IPS-18a (cell line): ENCODE measurements around the gene CHID1.
A peak's percentile ranks its signal among the peaks of the same experiment; 100 is the strongest.

Experiments used
- H3K27ac ChIP-seq: one replicate; pipeline ENCODE4 v1.5.1; 2013; ENCODE audit warnings: low read length
- H3K27me3 ChIP-seq: one replicate; pipeline ENCODE4 v1.6.1; 2013; ENCODE audit warnings: mild to moderate bottlenecking, low read length; ENCODE audit not compliant: control insufficient read depth, insufficient read depth
- H3K36me3 ChIP-seq: one replicate; pipeline ENCODE4 v1.6.1; 2013; ENCODE audit warnings: low read depth, low read length; ENCODE audit not compliant: control insufficient read depth
- H3K4me1 ChIP-seq: one replicate; pipeline ENCODE4 v1.6.1; 2013; ENCODE audit warnings: low read depth, low read length; ENCODE audit not compliant: control insufficient read depth
- H3K4me3 ChIP-seq: one replicate; pipeline ENCODE4 v1.5.1; 2013; ENCODE audit warnings: low read length
- H3K9ac ChIP-seq: one replicate; pipeline ENCODE4 v1.6.1; 2013; ENCODE audit warnings: mild to moderate bottlenecking, low read length, moderate library complexity
- H3K9me3 ChIP-seq: one replicate; pipeline ENCODE4 v1.6.1; 2013; ENCODE audit warnings: low read depth, low read length; ENCODE audit not compliant: control insufficient read depth

Gene CHID1

DNA sequence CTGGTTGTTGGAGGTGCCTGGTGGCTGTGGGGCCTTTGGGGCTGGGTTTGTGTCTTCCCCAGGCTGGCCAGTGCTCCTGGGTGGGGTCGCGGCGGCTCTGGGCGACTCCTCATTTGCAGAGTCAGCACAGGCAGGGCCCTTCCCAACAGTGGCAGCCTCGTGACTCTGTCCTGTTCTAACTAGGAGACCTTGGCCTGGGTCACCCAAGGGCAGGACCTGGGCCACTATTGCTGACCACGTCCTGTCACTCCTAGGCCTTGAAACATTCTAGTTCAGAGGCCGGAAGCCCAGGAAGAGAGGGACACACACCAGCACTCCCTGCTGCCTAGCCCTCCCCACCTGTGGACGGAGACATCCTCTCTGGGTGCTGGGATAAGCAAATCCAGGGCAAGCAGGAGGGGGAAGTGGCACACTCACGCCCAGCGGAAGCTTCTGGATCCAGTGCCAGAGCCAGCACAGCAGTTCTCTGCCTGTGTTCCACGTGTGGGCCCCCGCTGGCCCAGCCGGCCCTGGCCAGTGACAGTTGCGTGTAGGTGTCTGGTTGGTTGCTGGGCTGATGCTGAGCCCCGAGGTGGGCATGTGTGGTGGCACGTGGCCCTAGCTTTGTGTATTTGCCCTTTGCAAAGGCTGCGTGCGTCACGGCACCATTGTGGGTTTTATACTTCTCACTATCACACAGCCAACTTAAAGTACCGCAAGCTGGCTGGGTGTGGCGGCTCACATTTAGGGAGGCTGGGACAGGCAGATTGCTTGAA, 4.3 kb upstream of the CHID1 start:
- H3K27ac ChIP-seq = no peak overlapping the region
- no peaks in the 10 kb centered on the region for H3K27me3 ChIP-seq
- no peaks in the 10 kb centered on the region for H3K9me3 ChIP-seq
- no peaks in the 10 kb centered on the region for H3K36me3 ChIP-seq
- no peak overlapping the region for H3K4me3 ChIP-seq
- H3K9ac ChIP-seq = no peak overlapping the region
- peaks cover 8% of the 10 kb centered on the region for H3K4me1 ChIP-seq

DNA sequence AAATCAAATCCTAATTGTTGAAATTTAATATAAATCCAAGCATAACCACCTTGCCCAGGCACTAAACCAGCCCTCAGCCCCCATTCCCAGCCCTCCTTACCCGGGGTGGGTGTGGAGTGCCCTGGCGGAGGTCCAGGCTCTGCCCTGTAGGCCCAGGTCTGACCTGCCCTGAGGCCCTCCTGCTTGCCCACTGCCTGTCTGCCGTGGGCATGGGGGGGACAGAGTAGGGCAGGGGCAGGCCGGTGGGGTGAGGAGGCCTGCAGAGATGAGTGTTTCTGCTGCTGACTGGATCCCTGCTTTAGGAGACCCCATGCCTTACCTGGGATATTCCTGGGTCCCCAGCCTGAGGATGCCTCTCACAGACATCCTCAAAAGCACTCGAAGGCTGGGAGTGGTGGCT, 3.6 kb upstream of the CHID1 start:
- Histone ChIP-seq H3K27ac (no peak overlapping the region), H3K4me3 (no peak overlapping the region), H3K4me1 (peaks cover 8% of the 10 kb centered on the region), H3K9me3 (no peaks in the 10 kb centered on the region), H3K9ac (no peak overlapping the region), H3K36me3 (no peaks in the 10 kb centered on the region), H3K27me3 (no peaks in the 10 kb centered on the region)

DNA sequence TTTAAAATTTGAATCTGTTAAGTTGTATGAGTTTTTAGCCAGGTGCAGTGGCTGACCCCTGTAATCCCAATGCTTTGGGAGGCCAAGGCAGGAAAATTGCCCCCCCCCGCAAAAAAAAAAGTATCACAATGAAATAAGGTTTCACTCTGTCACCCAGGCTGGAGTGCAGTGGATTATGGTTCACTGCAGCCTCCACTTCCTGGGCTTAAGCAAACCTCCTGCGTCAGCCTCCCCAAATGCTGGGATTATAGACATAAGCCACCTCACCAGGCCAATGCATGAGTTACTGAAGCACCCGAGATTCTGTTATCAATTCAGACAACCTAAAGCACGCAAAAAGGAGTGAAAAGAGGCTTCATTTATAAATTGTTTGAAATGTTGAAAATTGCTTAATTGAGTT, 2.4 kb upstream of the CHID1 start:
- Histone ChIP-seq H3K27me3 (no peaks in the 10 kb centered on the region), H3K9me3 (no peaks in the 10 kb centered on the region), H3K4me1 (peaks cover 8% of the 10 kb centered on the region), H3K36me3 (no peaks in the 10 kb centered on the region), H3K9ac (no peak overlapping the region), H3K27ac (no peak overlapping the region), H3K4me3 (no peak overlapping the region)

DNA sequence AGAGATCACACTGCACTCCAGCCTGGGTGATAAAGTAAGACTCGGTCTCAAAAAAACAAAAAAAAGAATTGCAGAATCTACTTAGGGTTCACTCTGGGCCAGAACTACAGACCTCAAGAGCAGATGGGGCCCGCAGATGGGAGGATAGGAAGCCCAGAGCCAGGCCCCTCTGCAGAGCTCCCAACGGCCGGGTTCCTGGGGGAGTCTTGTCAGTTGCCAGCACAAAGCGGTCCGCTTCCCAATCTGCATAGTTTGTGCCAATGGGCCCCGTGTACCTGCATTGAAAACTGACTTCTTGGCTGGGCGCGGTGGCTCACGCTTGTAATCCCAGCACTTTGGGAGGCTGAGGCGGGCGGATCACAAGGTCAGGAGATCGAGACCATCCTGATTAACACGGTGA, 1.7 kb upstream of the CHID1 start:
- no peaks in the 10 kb centered on the region for H3K9me3 ChIP-seq
- H3K27ac ChIP-seq = no peak overlapping the region
- H3K27me3 ChIP-seq = no peaks in the 10 kb centered on the region
- H3K4me3 ChIP-seq = no peak overlapping the region
- H3K36me3 ChIP-seq = no peaks in the 10 kb centered on the region
- H3K9ac ChIP-seq = no peak overlapping the region
- H3K4me1 ChIP-seq = peaks cover 8% of the 10 kb centered on the region

DNA sequence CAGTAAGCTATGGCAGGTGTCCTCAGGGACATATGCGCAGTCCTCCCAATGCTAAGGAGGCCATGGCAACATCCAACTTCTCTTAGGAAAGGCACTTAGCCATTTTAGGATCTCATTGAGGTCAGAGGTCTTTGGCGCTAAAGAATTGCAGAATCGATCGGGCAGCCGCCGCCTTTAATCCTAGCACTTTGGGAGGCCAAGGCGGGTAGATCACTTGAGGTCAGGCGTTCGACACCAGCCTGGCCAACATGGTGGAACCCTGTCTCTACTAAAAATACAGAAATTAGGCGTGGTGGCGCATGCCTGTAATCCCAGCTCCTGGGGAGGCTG, 1.2 kb upstream of the CHID1 start:
- Histone ChIP-seq H3K9me3 (no peaks in the 10 kb centered on the region), H3K9ac (peak overlapping the region; percentile 86), H3K27me3 (no peaks in the 10 kb centered on the region), H3K4me3 (peak overlapping the region; percentile 75), H3K4me1 (peaks cover 8% of the 10 kb centered on the region), H3K27ac (peak overlapping the region; percentile 71), H3K36me3 (no peaks in the 10 kb centered on the region)

DNA sequence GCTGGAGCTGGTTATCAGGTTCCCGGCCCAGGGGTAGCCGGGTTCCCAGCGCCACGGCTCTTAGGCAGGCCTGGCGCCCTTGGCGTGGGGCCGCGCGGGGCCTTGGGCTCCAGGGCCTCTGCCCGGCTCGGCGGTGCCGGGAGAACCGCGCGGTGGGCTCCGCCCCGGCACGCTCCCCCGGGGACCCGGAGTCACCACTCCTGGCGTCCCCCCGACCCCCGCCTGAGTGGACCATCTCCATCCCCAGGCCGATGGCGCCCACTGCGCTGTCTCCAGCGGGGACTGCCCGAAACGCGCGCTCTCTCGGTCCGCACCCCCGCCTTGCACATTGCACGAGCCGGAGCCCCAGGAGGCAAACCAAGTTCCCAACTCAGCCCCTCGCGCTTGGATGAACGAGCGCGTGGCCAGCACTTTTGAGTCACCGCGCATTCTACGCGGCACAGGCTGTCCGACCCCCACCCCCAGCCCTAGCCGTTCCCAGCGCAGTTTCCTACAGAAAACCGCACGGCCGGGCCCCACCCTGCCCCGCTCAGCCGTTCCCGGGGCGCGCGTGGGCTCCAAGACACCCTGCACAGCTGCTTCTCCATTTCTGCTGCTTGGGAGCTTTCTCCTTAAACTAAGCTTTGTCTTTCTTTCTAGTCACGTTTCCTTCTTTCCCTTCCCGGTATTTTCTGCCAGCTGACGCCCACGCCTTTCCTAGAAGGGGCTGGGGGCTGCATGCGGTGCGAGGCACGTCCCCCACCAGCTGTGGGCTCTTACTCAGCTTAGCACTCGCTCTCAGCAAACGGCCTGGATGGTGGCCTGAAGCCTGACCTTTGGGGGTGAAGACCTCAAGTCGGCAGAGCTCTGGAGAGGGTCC, 650 bp upstream of the CHID1 start:
- H3K36me3 ChIP-seq = no peaks in the 10 kb centered on the region
- H3K9me3 ChIP-seq = no peaks in the 10 kb centered on the region
- peak overlapping the region; percentile 71 for H3K27ac ChIP-seq
- H3K4me3 ChIP-seq = peak overlapping the region; percentile 75
- no peaks in the 10 kb centered on the region for H3K27me3 ChIP-seq
- H3K4me1 ChIP-seq = peaks cover 8% of the 10 kb centered on the region
- H3K9ac ChIP-seq = peak overlapping the region; percentile 86

DNA sequence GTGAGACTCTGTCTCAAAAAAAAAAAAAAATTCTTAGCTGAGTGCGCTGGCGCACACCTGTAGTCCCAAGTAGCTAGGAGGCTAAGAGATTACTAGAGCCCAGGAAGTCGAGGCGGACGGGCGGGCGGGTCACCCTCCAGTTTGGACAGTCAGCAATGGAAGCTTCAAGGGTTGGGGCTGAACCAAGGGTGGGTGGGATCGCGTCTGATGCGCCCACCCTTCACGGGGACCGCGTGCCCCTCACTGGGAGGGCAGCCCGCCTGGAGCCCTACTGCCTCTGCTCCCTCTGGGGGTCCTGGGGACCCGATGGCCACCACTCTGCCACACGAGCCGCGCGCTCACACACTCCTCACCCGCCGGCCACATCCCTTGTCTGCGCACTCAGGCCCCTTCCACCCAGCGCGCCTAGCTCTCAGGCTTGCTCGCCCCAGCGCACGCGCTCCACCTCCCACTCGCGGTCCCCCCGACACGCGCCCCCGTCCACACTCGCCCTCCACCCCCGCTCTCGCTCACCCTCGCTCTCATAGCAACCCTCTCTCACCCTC, 494 bp downstream of the CHID1 start:
- peaks cover 8% of the 10 kb centered on the region for H3K4me1 ChIP-seq
- peak overlapping the region; percentile 86 for H3K4me3 ChIP-seq
- H3K9ac ChIP-seq = peak overlapping the region; percentile 66
- no peaks in the 10 kb centered on the region for H3K27me3 ChIP-seq
- no peaks in the 10 kb centered on the region for H3K36me3 ChIP-seq
- H3K27ac ChIP-seq = no peak overlapping the region
- H3K9me3 ChIP-seq = no peaks in the 10 kb centered on the region

DNA sequence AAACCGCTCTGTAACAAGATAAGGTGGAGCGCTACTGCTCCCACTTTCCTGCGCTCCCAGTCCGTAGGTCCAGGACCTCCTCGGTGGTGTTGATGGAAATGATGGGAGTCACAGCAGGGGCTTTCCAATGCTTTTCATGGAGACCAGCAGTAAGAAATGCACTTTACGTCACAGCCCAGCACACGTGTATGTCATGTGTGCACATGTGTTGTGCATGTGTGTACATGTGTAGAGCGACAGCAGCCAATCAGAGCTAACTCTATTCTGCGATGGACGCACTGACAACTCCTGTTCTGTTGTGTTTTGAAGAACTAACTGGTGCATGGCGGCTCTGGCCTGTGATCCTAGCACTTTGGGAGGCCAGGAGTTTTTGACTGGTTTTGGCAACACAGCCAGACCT, 1.2 kb downstream of the CHID1 start:
- Histone ChIP-seq H3K4me3 (peak overlapping the region; percentile 86), H3K4me1 (peaks cover 8% of the 10 kb centered on the region), H3K36me3 (peaks cover 5% of the 10 kb centered on the region), H3K9ac (no peak overlapping the region), H3K27me3 (no peaks in the 10 kb centered on the region), H3K27ac (no peak overlapping the region), H3K9me3 (no peaks in the 10 kb centered on the region)

DNA sequence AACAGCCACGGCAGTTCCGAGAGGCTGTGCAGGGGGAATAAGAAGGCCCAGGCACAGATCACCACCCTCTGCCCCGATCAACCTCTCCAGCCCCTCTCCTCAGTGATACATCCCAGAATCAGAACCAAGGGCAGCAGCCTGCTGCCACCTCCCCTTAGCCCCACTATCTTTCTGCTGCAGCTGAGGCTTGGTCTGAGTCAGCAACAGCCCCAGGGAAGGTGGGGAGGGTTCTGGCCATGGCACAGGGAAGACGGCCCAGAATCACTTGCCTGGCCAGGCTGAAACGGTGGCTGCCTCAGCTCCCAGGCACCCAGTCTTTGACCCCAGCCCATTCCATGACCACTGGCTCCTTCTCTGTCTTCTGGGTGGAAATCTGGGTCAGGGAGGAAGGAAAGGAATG, 2.3 kb downstream of the CHID1 start:
- Histone ChIP-seq H3K27ac (no peak overlapping the region), H3K36me3 (peaks cover 10% of the 10 kb centered on the region), H3K4me1 (peaks cover 8% of the 10 kb centered on the region), H3K27me3 (no peaks in the 10 kb centered on the region), H3K9ac (no peak overlapping the region), H3K4me3 (no peak overlapping the region), H3K9me3 (no peaks in the 10 kb centered on the region)

DNA sequence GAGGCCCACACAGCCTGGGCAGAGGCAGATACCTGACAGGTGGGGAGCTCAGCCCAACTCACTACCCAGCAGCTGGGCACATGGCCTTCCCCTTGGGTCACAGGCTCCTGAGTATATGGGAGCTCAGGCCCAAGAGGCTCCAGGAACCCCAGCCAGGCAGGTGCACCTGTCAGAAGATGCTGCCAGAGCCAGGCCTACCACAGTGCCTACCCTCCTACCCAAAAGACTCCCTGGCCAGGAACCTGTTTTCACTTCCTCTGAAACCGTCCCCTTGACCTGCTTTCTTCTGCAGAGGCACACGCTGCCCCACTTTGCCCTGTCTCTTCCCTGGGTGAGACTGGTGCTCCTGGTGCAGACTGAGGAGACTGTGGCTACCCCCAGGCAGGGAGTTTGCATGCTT, 2.9 kb downstream of the CHID1 start:
- no peak overlapping the region for H3K9ac ChIP-seq
- H3K4me3 ChIP-seq = no peak overlapping the region
- peaks cover 8% of the 10 kb centered on the region for H3K4me1 ChIP-seq
- no peaks in the 10 kb centered on the region for H3K27me3 ChIP-seq
- H3K27ac ChIP-seq = no peak overlapping the region
- peaks cover 16% of the 10 kb centered on the region for H3K36me3 ChIP-seq
- no peaks in the 10 kb centered on the region for H3K9me3 ChIP-seq

DNA sequence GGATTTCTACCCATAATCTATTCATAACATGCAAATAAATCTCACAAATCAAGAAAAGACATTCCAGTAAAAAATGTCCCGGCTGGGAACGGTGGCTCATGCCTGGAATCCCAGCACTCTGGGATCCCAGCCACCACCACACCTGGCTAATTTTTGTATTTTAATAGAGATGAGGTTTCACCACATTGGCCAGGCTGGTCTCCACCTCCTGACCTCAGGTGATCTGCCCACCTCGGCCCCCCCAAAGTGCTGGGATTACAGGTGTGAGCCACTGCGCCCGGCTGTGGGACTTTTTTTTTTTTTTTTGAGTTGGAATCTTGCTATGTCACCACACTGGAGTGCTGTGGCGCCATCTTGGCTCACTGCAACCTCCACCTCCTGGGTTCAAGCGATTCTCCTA, 4.7 kb downstream of the CHID1 start:
- Histone ChIP-seq H3K4me3 (no peak overlapping the region), H3K9ac (no peak overlapping the region), H3K27me3 (no peaks in the 10 kb centered on the region), H3K9me3 (no peaks in the 10 kb centered on the region), H3K27ac (no peak overlapping the region), H3K4me1 (no peaks in the 10 kb centered on the region), H3K36me3 (peaks cover 32% of the 10 kb centered on the region)
